ENCODE measurements around the gene TSHZ2.
"Not testable (repeated sequence)": the region's sequence is repeated elsewhere in the genome, so short reads cannot be mapped to it uniquely, and the experiment has no call there.

TSHZ2 gene

GRCh38 chr20:53088786-53089185, 116.6 kb downstream of the TSHZ2 start:
- no peak for DNase-seq

GRCh38 chr20:53089851-53090250, 117.7 kb downstream of the TSHZ2 start:
- not testable (repeated sequence) for DNase-seq

GRCh38 chr20:53091789-53092188, 119.6 kb downstream of the TSHZ2 start:
- DNase-seq, result no peak

- DNase-seq, result no peak
Observed at GRCh38 chr20:53092772-53093300, 120.7 kb downstream of the TSHZ2 start.

GRCh38 chr20:53097371-53097770, 125.2 kb downstream of the TSHZ2 start:
- DNase-seq, result no peak

- no peak for DNase-seq
Observed at GRCh38 chr20:53097791-53098190, 125.6 kb downstream of the TSHZ2 start.

- DNase-seq, result no peak
Observed at GRCh38 chr20:53098621-53099020, 126.5 kb downstream of the TSHZ2 start.

- no peak for DNase-seq
Observed at GRCh38 chr20:53099856-53100255, 127.7 kb downstream of the TSHZ2 start.

GRCh38 chr20:53100476-53100911, 128.3 kb downstream of the TSHZ2 start:
- no peak for DNase-seq

- no peak for DNase-seq
Observed at GRCh38 chr20:53101992-53102760, 130.0 kb downstream of the TSHZ2 start.

GRCh38 chr20:53103124-53103523, 131.0 kb downstream of the TSHZ2 start:
- no peak for DNase-seq

GRCh38 chr20:53104884-53105283, 132.7 kb downstream of the TSHZ2 start:
- no peak for DNase-seq

- no peak for DNase-seq
Observed at GRCh38 chr20:53116733-53117132, 144.6 kb downstream of the TSHZ2 start.

GRCh38 chr20:53122853-53123252, 150.7 kb downstream of the TSHZ2 start:
- DNase-seq, result no peak

- no peak for DNase-seq
Observed at GRCh38 chr20:53124075-53124551, 152.0 kb downstream of the TSHZ2 start.

- DNase-seq, result no peak
Observed at GRCh38 chr20:53124803-53125202, 152.6 kb downstream of the TSHZ2 start.

GRCh38 chr20:53126185-53126584, 154.0 kb downstream of the TSHZ2 start:
- DNase-seq, result no peak

- no peak for DNase-seq
Observed at GRCh38 chr20:53127027-53127426, 154.9 kb downstream of the TSHZ2 start.

- no peak for DNase-seq
Observed at GRCh38 chr20:53128004-53128403, 155.8 kb downstream of the TSHZ2 start.

- no peak for DNase-seq
Observed at GRCh38 chr20:53129563-53129962, 157.4 kb downstream of the TSHZ2 start.

- DNase-seq, result no peak
Observed at GRCh38 chr20:53130795-53131194, 158.6 kb downstream of the TSHZ2 start.

GRCh38 chr20:53133125-53133524, 161.0 kb downstream of the TSHZ2 start:
- DNase-seq, result no peak

GRCh38 chr20:53133628-53134027, 161.5 kb downstream of the TSHZ2 start:
- no peak for DNase-seq

GRCh38 chr20:53136473-53136872, 164.3 kb downstream of the TSHZ2 start:
- no peak for DNase-seq

All from CD4-positive, alpha-beta T cell treated with Interleukin-21 for 1 hour (primary cell).